Measurements from ENCODE around the gene FSTL4. TPM values are rescaled to one million over a fixed set of nuclear protein-coding genes. Genes with fewer than 3 reads are reported as not detected.
"Not testable (repeated sequence)": the region's sequence is repeated elsewhere in the genome, so short reads cannot be mapped to it uniquely, and the experiment has no call there.

The FSTL4 gene
- total RNA-seq, 1 donor from 2014 or later = not detected

DNA sequence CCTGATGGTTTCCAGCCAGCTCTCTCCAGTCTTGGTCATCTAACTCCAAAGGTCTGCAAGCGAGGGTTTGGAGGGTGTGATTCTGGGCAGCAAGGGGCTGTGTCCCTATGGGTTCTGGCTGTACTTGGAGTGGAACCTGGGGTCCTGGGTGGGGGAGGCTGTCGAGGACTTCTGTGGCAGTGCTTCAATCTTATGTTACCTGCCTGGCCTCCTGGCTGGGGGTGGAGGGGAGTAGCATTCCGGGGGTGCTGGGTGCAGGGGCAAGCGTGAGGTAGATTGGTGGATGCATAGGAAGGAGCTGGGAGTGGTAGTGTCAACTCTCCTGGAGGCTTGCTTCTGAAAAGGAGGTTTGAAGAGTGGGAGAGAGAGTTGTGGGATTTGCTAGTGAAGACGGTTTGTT lies 417.1 kb downstream of the FSTL4 start:
- no peak for DNase-seq (ENCODE audit: low read depth)

DNA sequence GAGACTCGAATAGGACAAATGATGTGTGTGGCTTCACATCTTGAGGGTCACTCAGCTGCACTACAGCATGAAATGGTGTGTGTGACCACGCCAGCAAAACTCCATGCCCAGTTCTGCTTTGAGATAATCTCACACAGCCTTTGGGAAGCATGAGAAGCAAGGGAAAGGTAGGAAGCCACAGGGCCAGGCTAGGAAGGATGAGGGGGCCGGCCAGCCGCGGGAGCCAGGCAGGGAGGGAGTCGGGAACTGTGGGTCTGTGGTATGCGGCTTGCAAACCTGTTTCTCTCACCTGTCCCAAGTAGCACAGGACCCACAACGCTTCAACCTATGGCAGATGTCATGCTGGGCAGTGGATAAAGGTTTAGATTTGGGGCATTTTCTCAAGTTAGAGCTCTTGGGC lies 418.5 kb downstream of the FSTL4 start:
- no peak for DNase-seq (ENCODE audit: low read depth)

DNA sequence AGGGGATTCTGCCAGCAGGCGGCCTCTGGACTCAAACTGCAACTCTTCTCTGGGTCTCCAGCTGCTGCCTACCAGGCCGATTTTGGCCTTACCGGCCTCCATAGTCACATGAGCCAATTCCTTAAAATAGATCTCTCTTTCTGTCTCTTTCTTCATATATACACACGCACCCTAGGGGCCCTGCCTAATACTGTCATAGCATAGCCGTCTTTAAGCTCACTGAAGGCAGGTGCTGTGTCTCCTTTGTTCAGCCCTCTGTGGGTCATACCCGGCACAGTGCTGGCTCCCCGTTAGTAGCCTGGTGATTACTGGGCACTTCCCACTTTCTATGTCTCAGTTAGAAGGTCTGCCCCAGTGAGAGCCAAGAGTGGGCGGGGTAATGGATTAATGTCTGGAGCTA lies 419.6 kb downstream of the FSTL4 start:
- DNase-seq (ENCODE audit: low read depth) = no peak

GRCh38 chr5:133189881-133190280 lies 422.5 kb downstream of the FSTL4 start:
- DNase-seq (ENCODE audit: low read depth) = no peak

GRCh38 chr5:133179405-133179804 lies 432.9 kb downstream of the FSTL4 start:
- DNase-seq (ENCODE audit: low read depth) = no peak

DNA sequence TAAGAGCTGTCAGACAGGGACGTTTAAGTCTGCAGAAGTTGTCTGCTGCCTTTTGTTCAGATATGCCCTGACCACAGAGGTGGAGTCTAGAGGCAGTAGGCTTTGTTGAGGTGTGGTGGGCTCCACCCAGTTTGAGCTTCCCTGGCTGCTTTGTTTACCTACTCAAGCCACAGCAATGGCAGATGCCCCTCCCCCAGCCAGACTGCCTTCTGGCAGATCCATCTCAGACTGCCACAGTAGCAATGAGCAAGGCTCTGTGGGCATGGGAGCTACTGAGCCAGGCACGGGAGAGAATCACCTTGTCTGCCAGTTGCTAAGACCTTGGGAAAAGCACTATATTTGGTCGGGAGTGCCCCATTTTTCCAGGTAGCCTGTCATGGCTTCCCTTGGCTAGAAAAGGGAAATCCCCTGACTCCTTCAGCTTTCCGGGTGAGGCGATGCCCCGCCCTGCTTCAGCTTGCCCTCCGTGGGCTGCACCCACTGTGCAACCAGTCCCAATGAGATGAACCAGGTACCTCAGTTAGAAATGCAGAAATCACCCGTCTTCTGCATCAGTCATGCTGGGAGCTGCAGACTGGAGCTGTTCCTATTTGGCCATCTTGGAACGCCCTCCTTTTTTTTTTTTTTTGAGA lies 441.5 kb downstream of the FSTL4 start:
- DNase-seq (ENCODE audit: low read depth) = not testable (repeated sequence)

DNA sequence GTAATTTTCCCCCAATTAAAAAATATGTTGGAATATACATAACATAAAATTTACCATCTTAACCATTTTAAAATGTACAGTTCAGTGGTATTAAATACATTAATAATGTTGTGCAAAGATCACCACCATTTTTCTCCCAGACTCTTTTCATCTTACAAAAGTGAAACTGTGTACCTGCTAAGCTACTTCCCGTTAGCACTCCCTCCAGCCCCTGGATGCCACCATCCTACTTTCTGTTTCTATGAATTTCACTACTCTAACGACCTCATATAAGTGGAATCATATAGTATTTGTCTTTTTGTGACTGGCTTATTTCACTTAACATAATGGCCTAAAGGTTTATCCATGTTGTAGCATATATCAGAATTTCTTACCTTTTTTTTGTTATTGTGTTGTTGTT lies 447.6 kb downstream of the FSTL4 start:
- DNase-seq (ENCODE audit: low read depth) = no peak

DNA sequence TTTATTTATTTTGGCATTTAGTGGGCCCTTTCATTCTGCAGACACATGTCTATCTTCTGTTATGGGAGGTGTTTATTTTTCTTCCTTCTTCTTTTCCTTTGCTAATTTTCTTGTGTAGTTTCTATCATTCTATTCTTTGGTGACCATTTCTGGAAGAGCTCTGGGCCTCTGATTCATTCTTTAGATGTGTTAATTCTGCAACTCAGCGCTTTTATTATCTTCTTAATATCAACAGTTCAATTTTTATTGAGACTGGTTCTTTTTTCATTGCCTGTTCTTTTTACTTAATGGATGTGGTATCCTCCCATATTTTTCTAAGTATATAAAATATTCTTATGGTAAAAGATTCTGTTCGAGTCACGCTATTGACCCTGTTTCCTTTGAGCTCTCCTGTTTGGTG lies 448.5 kb downstream of the FSTL4 start:
- no peak for DNase-seq (ENCODE audit: low read depth)

GRCh38 chr5:133159543-133159942 lies 452.8 kb downstream of the FSTL4 start:
- DNase-seq (ENCODE audit: low read depth) = no peak

DNA sequence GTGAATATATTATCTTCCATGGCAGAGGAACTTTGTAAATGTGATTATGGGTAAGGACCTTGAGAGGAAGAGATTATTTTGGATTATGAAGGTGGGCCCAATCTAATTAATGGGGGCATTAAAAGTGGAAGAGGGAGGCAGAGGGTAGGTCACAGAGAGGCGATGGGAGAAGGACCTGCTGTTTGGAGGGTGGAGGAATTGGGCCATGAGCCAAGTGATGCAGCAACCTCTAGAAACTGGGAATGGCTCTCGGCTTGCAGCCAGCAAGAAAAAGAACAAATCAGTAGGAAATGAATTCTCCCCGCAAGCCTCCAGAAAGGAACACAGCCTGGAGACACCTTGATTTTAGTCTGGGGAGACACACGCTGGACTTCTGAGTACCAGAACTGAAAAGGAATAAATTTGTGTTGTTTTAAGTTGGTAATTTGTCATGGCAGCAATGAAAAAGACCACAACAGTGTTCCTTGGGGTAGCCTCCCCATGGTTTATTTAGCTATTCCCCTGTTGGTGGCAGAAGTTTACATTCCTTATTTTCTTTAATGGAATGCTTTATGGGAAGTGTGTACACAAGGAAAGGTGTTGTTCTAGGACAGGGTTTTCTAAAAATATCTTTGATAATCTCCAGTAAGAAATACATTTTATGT lies 456.9 kb downstream of the FSTL4 start:
- DNase-seq (ENCODE audit: low read depth) = no peak

- no peak for DNase-seq (ENCODE audit: low read depth)
Measured at GRCh38 chr5:133154274-133155075, 457.9 kb downstream of the FSTL4 start.

DNA sequence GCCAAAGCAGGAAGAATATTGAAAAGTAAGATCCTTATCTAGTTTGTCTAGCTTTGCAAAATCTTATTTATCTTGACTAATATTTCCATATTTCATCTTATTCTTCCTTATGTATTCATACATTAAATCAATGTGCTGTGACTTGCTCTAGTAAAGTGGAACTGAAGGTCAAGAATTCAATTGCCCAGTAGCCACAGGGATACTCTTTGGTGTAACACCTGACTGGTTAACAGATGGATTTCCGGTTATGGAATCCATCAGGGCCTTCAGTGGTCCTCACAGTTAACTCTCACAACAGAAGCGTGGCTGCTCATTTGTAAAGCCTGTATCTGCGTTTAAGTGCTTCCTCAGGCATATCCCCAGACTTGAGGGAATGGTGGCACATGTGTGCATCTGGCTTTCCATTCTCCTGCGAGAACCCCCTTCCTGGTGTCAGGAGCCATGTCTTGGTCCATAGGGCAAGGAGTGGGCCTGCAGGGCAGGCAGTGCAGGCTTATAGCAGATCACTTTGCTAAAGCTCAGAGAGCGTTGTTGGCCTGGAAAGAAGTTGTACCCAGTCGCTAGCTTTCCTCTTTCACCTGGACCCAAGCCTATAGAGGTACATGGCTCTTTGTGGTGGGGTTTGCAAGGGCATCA lies 461.3 kb downstream of the FSTL4 start:
- DNase-seq (ENCODE audit: low read depth) = no peak

DNA sequence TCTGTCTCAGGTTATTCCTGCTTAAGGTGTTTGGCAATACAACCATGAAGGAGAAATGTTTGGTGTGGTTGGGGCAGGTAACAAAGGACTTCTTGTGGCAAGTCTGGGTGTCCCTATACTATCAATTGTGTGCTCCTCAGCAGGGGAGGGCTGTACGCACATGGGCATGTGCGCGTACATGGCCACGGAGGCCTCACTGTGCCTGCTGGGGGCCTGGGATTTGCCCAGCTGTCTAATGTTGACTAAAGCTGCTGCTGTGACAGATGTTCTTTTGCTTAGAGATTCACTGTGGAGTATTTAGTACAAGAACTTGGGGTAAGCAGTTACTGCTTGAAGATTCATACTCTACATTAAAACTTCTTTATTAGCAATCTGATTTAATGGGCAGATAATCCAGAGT lies 463.0 kb downstream of the FSTL4 start:
- no peak for DNase-seq (ENCODE audit: low read depth)

GRCh38 chr5:133147815-133148567 lies 464.4 kb downstream of the FSTL4 start:
- no peak for DNase-seq (ENCODE audit: low read depth)

DNA sequence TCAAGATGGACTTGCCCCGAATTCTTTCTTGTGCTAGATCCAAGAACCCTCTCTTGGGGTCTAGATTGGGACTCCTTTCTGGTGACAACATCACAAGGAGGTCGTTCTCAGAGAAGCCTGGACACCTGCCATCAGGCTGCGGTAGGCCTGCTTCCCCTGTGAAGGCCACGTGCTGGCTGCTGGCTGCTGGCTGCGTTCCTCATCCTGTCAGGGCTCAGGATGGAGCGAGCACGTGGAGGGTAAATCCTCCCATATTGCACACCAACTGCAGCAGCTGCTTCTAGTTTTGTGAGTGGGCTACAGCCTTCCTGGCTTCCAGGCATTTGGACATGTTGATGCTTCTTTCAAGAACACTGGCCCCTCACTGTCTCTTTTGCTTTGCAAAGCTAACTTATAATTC lies 464.9 kb downstream of the FSTL4 start:
- no peak for DNase-seq (ENCODE audit: low read depth)
